Pancreas (tissue), 10 donors: Measurements from ENCODE around the gene TMEM91. TPM values are rescaled to one million over a fixed set of nuclear protein-coding genes. Genes with fewer than 3 reads are reported as not detected.

Experiments
- ATAC-seq, 4 donors: fragments of 200-7000 bp; cut with Tn5 transposase; one replicate each; pipeline versions ENCODE4 v1.8.0 to v1.9.1; 2020; ENCODE audit warnings: mild to moderate bottlenecking in 4 of 4, moderate library complexity in 4 of 4
- DNase-seq, 6 donors: peaks; one replicate each; pipeline ENCODE4 v3.0.0-alpha.2; 2020
- FAIRE-seq: peaks from 2 replicates; lab custom pipeline; 2012; peaks lifted over from hg19 to GRCh38; lab: Jason Lieb, UNC
- H3K27ac ChIP-seq, 4 donors: fragments of 200-600 bp; sonication (generic); 1 replicate in 3 of 4; 2 replicates in 1 of 4; pipeline versions ENCODE4 v1.5.0 to v1.8.0; 2020
- H3K27me3 ChIP-seq, 4 donors: fragments of 200-600 bp; one replicate each; pipeline ENCODE4 v1.8.0; 2021
- H3K36me3 ChIP-seq, 3 donors: fragments of 200-600 bp; sonication (generic) in 1 of 3; one replicate each; pipeline versions ENCODE4 v1.5.0 to v1.8.0; 2020 to 2021
- H3K4me1 ChIP-seq, 3 donors: fragments of 200-600 bp; one replicate each; pipeline ENCODE4 v1.8.0; 2021
- H3K4me3 ChIP-seq, 4 donors: fragments of 200-600 bp; sonication (generic) in 2 of 4; one replicate each; pipeline versions ENCODE4 v1.5.0 to v1.8.0; 2020 to 2021
- H3K9me3 ChIP-seq, 4 donors: fragments of 200-600 bp; one replicate each; pipeline ENCODE4 v1.8.0; 2021
- WGBS, 2 donors: extraction: QIAGEN DNeasy Blood & Tissue Kit; methylation state at CpG; one replicate each; pipeline ENCODE4 v1.1.7; 2013; 5-methylcytosine and 5-hydroxymethylcytosine counted together
- intact Hi-C, 3 donors: fragments of 100-400 bp; cut with DNase I; formaldehyde crosslinking; loops; one replicate each; pipeline versions ENCODE4 v1.11.1 to v1.14.2; 2022
- polyA plus RNA-seq, 2 donors: library from polyadenylated mRNA; stranded (reverse); fragments of 200-250 nt; gene quantifications; one replicate each; pipeline ENCODE4 v1.2.3, GENCODE V29; 2013
- total RNA-seq, 6 donors: library from RNA; stranded (reverse); fragmentation: NEBNext Ultra II Directional in 4 of 6; extraction: Animal tissue kit (Norgen Biotek cat#: 25700) in 4 of 6; gene quantifications; one replicate each; pipeline versions ENCODE4 v1.2.1 to v1.2.4, GENCODE V29; 2021 to 2023
- TF ChIP-seq, protein P1 (sequence below), 4 donors: fragments of 200-600 bp; sonication (generic) in 3 of 4; IDR thresholded peaks; one replicate each; pipeline versions ENCODE4 v1.5.0 to v1.8.0; 2021; ENCODE audit warnings: antibody characterized with exemption in 4 of 4
- donor health status: healthy with polysubstance abuse.
- donor health status: DM: no; HTN: no; CAD: no; lungs with moderate emphysema.
- donor health status: DM: no; HTN: no; CAD: no.
- donor health status: control.
- donor health status: control.
- donor health status: Bipolar disorder and iron deficiency.
- donor health status: DM: yes; HTN: yes; CAD: no.
- donor health status: DM: no; HTN: no; CAD: no.
- donor health status: DM: no; HTN: no; CAD: no.
- donor health status: DM: yes; HTN: yes; CAD: no.

The TMEM91 gene
- total and polyA plus RNA-seq, 8 donors = 3.8 to 33.0 (median 5.4) TPM

DNA sequence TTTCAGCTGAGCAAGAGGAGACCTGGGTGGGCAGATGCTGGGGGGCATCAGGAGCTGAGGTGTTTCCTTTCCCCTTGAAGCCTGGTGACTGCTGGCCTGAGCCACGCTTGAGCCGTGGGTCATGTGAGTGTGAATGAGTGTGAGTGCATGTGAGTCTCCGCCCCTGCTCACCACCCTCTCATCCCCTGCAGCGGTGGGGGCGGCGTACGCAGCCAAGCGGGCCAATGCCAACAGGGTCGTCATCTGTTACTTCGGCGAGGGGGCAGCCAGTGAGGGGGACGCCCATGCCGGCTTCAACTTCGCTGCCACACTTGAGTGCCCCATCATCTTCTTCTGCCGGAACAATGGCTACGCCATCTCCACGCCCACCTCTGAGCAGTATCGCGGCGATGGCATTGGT lies 45.6 kb downstream of the TMEM91 start:
- Histone ChIP-seq H3K9me3 (no peaks in the 10 kb centered on the region), H3K27ac (no peak overlapping the region), H3K27me3 (no peaks in the 10 kb centered on the region), H3K4me3 (no peak overlapping the region), H3K36me3 (peaks cover 4 to 63% (median 40%) of the 10 kb centered on the region in 3 donors), H3K4me1 (no peaks in the 10 kb centered on the region)
- 94 to 96% methylated on average over 20 of the region's 20 CpGs for WGBS, 2 donors
- ATAC-seq = no peak
- peak in 1 of 6 donors; percentile 46 for DNase-seq
- TF ChIP-seq, protein P1, sequence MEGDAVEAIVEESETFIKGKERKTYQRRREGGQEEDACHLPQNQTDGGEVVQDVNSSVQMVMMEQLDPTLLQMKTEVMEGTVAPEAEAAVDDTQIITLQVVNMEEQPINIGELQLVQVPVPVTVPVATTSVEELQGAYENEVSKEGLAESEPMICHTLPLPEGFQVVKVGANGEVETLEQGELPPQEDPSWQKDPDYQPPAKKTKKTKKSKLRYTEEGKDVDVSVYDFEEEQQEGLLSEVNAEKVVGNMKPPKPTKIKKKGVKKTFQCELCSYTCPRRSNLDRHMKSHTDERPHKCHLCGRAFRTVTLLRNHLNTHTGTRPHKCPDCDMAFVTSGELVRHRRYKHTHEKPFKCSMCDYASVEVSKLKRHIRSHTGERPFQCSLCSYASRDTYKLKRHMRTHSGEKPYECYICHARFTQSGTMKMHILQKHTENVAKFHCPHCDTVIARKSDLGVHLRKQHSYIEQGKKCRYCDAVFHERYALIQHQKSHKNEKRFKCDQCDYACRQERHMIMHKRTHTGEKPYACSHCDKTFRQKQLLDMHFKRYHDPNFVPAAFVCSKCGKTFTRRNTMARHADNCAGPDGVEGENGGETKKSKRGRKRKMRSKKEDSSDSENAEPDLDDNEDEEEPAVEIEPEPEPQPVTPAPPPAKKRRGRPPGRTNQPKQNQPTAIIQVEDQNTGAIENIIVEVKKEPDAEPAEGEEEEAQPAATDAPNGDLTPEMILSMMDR (IDR thresholded peaks at IDR 0.05) = no peak
- no peak for FAIRE-seq
- intact Hi-C loops = no loop called here

DNA sequence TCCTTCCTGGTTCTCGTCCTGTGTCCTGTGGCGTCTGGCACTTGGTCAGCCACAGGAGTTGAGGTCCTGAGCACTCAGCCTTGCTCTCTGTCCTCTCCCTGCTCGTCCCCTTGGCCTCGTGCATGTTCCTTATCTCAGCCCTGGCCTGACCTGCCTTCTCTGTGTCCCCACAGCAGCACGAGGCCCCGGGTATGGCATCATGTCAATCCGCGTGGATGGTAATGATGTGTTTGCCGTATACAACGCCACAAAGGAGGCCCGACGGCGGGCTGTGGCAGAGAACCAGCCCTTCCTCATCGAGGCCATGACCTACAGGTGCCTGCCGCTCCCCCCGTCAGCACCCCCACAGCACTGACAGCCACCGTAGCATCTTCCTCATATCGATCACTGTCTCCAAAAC lies 46.1 kb downstream of the TMEM91 start:
- H3K4me1 ChIP-seq = no peaks in the 10 kb centered on the region
- H3K36me3 ChIP-seq = peaks cover 4 to 63% (median 40%) of the 10 kb centered on the region in 3 donors
- 87 to 90% methylated on average over 18 of the region's 18 CpGs for WGBS, 2 donors
- ATAC-seq = no peak
- no peak overlapping the region for H3K27ac ChIP-seq
- no peaks in the 10 kb centered on the region for H3K27me3 ChIP-seq
- H3K4me3 ChIP-seq = no peak overlapping the region
- H3K9me3 ChIP-seq = no peaks in the 10 kb centered on the region
- no peak for FAIRE-seq
- peak in 1 of 6 donors; percentile 42 for DNase-seq
- intact Hi-C loops = no loop called here
- TF ChIP-seq, protein P1 (IDR thresholded peaks at IDR 0.05) = no peak

DNA sequence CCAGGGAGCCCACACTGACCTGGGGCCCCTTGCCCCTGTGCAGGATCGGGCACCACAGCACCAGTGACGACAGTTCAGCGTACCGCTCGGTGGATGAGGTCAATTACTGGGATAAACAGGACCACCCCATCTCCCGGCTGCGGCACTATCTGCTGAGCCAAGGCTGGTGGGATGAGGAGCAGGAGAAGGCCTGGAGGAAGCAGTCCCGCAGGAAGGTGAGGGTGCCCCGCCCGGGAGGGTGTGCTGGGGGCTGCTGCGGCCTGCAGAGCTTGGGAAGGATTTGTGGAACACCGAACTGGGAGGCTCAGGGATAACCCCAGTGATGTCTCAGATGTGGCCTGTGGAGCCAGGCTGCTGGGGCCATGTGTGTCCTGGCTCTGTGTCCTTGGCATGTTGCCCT lies 46.6 kb downstream of the TMEM91 start:
- 96% methylated on average over 12 of the region's 12 CpGs for WGBS, 2 donors
- Histone ChIP-seq H3K27me3 (no peaks in the 10 kb centered on the region), H3K4me3 (no peak overlapping the region), H3K4me1 (no peaks in the 10 kb centered on the region), H3K9me3 (no peaks in the 10 kb centered on the region), H3K36me3 (peaks cover 4 to 63% (median 40%) of the 10 kb centered on the region in 3 donors), H3K27ac (no peak overlapping the region)
- intact Hi-C loops = no loop called here
- TF ChIP-seq, protein P1 (IDR thresholded peaks at IDR 0.05) = no peak
- peak in 1 of 6 donors; percentile 58 for DNase-seq
- FAIRE-seq = no peak
- ATAC-seq = no peak

GRCh38 chr19:41424335-41425173 lies 48.2 kb downstream of the TMEM91 start:
- 87 to 92% methylated on average over 21 of the region's 21 CpGs for WGBS, 2 donors
- no peaks in the 10 kb centered on the region for H3K4me1 ChIP-seq
- H3K36me3 ChIP-seq = peaks cover 4 to 52% (median 34%) of the 10 kb centered on the region in 3 donors
- H3K27me3 ChIP-seq = no peaks in the 10 kb centered on the region
- DNase-seq (peak in 1 of 6 donors; percentile 63), ATAC-seq (no peak), FAIRE-seq (no peak)
- no peaks in the 10 kb centered on the region for H3K9me3 ChIP-seq
- no peak overlapping the region for H3K27ac ChIP-seq
- H3K4me3 ChIP-seq = no peak overlapping the region
- intact Hi-C loops = no loop called here
- TF ChIP-seq, protein P1 (IDR thresholded peaks at IDR 0.05) = no peak
